NB4 (cell line): ENCODE measurements around the gene MRPL45.
"Not testable (repeated sequence)": the region's sequence is repeated elsewhere in the genome, so short reads cannot be mapped to it uniquely, and the experiment has no call there.

Experiments used
- MYC ChIP-seq: IDR thresholded peaks from 2 replicates; pipeline ENCODE4 v1.6.1; 2011; ENCODE audit warnings: low read depth, low read length
- POLR2A ChIP-seq: IDR thresholded peaks from 2 replicates; pipeline ENCODE4 v1.6.1; 2011; ENCODE audit warnings: mild to moderate bottlenecking; ENCODE audit not compliant: insufficient read length; ENCODE audit errors: extremely low read depth
- TF ChIP-seq, protein P1 (sequence below): IDR thresholded peaks from one replicate; pipeline ENCODE4 v1.5.1; 2012; ENCODE audit warnings: low read depth, low read length
- TF ChIP-seq, protein P2 (sequence below): IDR thresholded peaks from 2 replicates; pipeline ENCODE4 v1.6.1; 2011; ENCODE audit warnings: low read depth, low read length

DNA sequence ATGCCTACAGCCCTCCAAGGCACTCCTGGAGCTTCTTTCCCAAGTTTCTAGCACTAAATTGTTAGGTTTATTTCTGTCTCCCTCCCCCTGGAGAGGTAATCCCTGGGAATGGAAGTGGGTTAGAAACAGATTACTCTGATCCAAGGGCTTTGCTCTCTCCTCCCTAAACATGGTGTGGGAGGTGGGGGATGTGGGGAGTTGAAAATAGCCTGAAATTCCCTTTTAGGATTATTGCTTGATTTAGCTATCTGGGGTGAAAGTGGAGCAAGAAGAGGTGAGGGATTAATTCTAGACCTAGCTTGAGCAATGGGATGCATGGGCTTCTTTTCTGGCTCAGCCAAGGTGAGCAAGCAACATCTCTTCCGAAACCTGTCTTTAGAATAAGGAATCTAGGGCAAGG, 7.2 kb upstream of the MRPL45 start:
- TF ChIP-seq, protein P1, sequence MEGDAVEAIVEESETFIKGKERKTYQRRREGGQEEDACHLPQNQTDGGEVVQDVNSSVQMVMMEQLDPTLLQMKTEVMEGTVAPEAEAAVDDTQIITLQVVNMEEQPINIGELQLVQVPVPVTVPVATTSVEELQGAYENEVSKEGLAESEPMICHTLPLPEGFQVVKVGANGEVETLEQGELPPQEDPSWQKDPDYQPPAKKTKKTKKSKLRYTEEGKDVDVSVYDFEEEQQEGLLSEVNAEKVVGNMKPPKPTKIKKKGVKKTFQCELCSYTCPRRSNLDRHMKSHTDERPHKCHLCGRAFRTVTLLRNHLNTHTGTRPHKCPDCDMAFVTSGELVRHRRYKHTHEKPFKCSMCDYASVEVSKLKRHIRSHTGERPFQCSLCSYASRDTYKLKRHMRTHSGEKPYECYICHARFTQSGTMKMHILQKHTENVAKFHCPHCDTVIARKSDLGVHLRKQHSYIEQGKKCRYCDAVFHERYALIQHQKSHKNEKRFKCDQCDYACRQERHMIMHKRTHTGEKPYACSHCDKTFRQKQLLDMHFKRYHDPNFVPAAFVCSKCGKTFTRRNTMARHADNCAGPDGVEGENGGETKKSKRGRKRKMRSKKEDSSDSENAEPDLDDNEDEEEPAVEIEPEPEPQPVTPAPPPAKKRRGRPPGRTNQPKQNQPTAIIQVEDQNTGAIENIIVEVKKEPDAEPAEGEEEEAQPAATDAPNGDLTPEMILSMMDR = not testable (repeated sequence)
- TF ChIP-seq POLR2A, MYC: not testable (repeated sequence)
- TF ChIP-seq, protein P2, sequence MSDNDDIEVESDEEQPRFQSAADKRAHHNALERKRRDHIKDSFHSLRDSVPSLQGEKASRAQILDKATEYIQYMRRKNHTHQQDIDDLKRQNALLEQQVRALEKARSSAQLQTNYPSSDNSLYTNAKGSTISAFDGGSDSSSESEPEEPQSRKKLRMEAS = not testable (repeated sequence)
